HepG2 (cell line): ENCODE results near the gene FNDC8. TPM values are rescaled to one million over a fixed set of nuclear protein-coding genes. Genes with fewer than 3 reads are reported as not detected.

ENCODE experiments used
- ATAC-seq: fragments of 200-7000 bp; cut with Tn5 transposase; 3 replicates; pipeline ENCODE4 v1.9.1; 2020; ENCODE audit warnings: mild to moderate bottlenecking, moderate library complexity
- BruUV-seq: library from RNA; stranded (reverse); fragments of 400-500 nt; replicated peaks from 2 replicates; lab custom pipeline; 2021; lab: Mats Ljungman, UMichigan
- CTCF ChIA-PET: fragments of 300-600 bp; formaldehyde crosslinking; extraction: SDS; loops from one replicate; lab custom pipeline; 2021; ENCODE audit warnings: low total read pairs, inconsistent platforms, low intra/inter-chr PET ratio; lab: Yijun Ruan, JAX
- POLR2A ChIA-PET: fragments of 350-600 bp; sonication (Branson Sonifier 250); formaldehyde crosslinking; loops from one replicate; lab custom pipeline; 2020; ENCODE audit warnings: antibody characterized with exemption, inconsistent platforms; lab: Yijun Ruan, JAX
- DNase-seq: peaks from one replicate; pipeline ENCODE4 v3.0.0-alpha.2; 2015; ENCODE audit warnings: low spot score
- FAIRE-seq: peaks from 3 replicates; lab custom pipeline; 2011; peaks lifted over from hg19 to GRCh38; lab: Jason Lieb, UNC
- H2AFZ ChIP-seq: one replicate; pipeline ENCODE4 v1.6.1; 2011; ENCODE audit warnings: low read length, inconsistent platforms
- H3K27ac ChIP-seq: fragments of 300-600 bp; 3 replicates; pipeline ENCODE4 v1.8.0; 2011; ENCODE audit warnings: mixed run types, mild to moderate bottlenecking, mixed read lengths, low read length, inconsistent platforms; ENCODE audit not compliant: insufficient read depth; ENCODE audit errors: extremely low read length
- H3K27me3 ChIP-seq, 2 experiments: fragments of 200-600 bp in 1 of 2; 2 replicates in 1 of 2; 3 replicates in 1 of 2; pipeline versions ENCODE4 v1.6.0 to v1.8.0; 2011; ENCODE audit warnings: low read length in 2 of 2, mild to moderate bottlenecking in 2 of 2, moderate library complexity in 2 of 2, inconsistent platforms in 1 of 2; ENCODE audit not compliant: insufficient read depth in 2 of 2, control insufficient read depth in 1 of 2
- H3K36me3 ChIP-seq, 2 experiments: fragments of 200-600 bp in 1 of 2; replicated peaks in 1 of 2; 2 replicates in 1 of 2; 3 replicates in 1 of 2; pipeline versions ENCODE4 v1.5.1 to v1.8.0; 2011; ENCODE audit warnings: low read length in 2 of 2, inconsistent platforms in 1 of 2; ENCODE audit not compliant: insufficient read depth in 2 of 2, control insufficient read depth in 1 of 2
- H3K4me1 ChIP-seq: 2 replicates; pipeline ENCODE4 v1.5.1; 2012; ENCODE audit warnings: low read length, inconsistent platforms; ENCODE audit not compliant: insufficient read depth
- H3K4me2 ChIP-seq: 2 replicates; pipeline ENCODE4 v1.6.0; 2011; ENCODE audit warnings: low read depth, low read length, inconsistent platforms
- H3K4me3 ChIP-seq, 3 experiments: fragments of 200-600 bp in 1 of 3; sonication (generic), shearing (Covaris generic) in 1 of 3; replicated peaks in 1 of 3; 2 replicates each; pipeline ENCODE4 v1.5.1; 2011 to 2016; ENCODE audit warnings: low read length in 3 of 3, inconsistent platforms in 2 of 3, low read depth in 2 of 3, mild to moderate bottlenecking in 2 of 3, control low read depth in 1 of 3, mixed read lengths in 1 of 3; ENCODE audit not compliant: insufficient read depth in 1 of 3
- H3K79me2 ChIP-seq: one replicate; pipeline ENCODE4 v1.6.1; 2011; ENCODE audit warnings: low read length, inconsistent platforms; ENCODE audit not compliant: insufficient read depth
- H3K9ac ChIP-seq: 2 replicates; pipeline ENCODE4 v1.6.0; 2011; ENCODE audit warnings: mild to moderate bottlenecking, low read depth, low read length, inconsistent platforms; ENCODE audit not compliant: insufficient read depth
- H3K9me3 ChIP-seq: 2 replicates; pipeline ENCODE4 v1.5.1; 2012; ENCODE audit warnings: mild to moderate bottlenecking, low read length
- H4K20me1 ChIP-seq: 2 replicates; pipeline ENCODE4 v1.6.0; 2011; ENCODE audit warnings: inconsistent platforms, mild to moderate bottlenecking, low read length, moderate library complexity; ENCODE audit not compliant: insufficient read depth
- FOXK1 ChIP-seq: sonication (generic); formaldehyde crosslinking; IDR thresholded peaks from 2 replicates; pipeline ENCODE4 v1.4.0; 2020; ENCODE audit warnings: low read depth, missing genetic modification reagents, borderline replicate concordance
- NR2F2 ChIP-seq: IDR thresholded peaks from 2 replicates; pipeline ENCODE4 v1.6.1; 2012; ENCODE audit warnings: low read depth, inconsistent platforms, borderline replicate concordance
- TMF1 ChIP-seq: sonication (generic); formaldehyde crosslinking; IDR thresholded peaks from 2 replicates; pipeline ENCODE4 v1.8.1; 2022; ENCODE audit warnings: low read depth, missing genetic modification reagents
- ZBTB7A ChIP-seq: sonication (generic); formaldehyde crosslinking; IDR thresholded peaks from 2 replicates; pipeline ENCODE4 v1.8.0; 2022; ENCODE audit warnings: mild to moderate bottlenecking, missing genetic modification reagents
- ZNF10 ChIP-seq: sonication (generic); formaldehyde crosslinking; IDR thresholded peaks from 2 replicates; pipeline ENCODE4 v1.4.0; 2020; ENCODE audit warnings: mild to moderate bottlenecking, low read depth, missing genetic modification reagents, borderline replicate concordance
- ZNF780A ChIP-seq: sonication (generic); formaldehyde crosslinking; IDR thresholded peaks from 2 replicates; pipeline ENCODE4 v1.8.0; 2022; ENCODE audit warnings: mild to moderate bottlenecking, missing genetic modification reagents, moderate library complexity
- ZSCAN25 ChIP-seq: sonication (generic); formaldehyde crosslinking; IDR thresholded peaks from 2 replicates; pipeline ENCODE4 v1.8.0; 2022; ENCODE audit warnings: mild to moderate bottlenecking, missing genetic modification reagents
- WGBS: methylation state at CpG from one replicate; pipeline ENCODE4 v1.1.6; 2017; ENCODE audit warnings: low lambda C conversion rate; 5-methylcytosine and 5-hydroxymethylcytosine counted together
- in situ Hi-C: cut with HindIII; loops from 2 replicates; pipeline ENCODE4 v1.10.0; 2017; ENCODE audit warnings: low pct_unique_long_range_greater_than_20kb; ENCODE audit not compliant: extremely low pct_ligation_motif_present
- intact Hi-C: fragments of 100-400 bp; cut with micrococcal nuclease; formaldehyde crosslinking; loops from one replicate; pipeline ENCODE4 v1.10.0; 2022; ENCODE audit not compliant: unreplicated experiment
- polyA plus RNA-seq, 8 experiments: library from polyadenylated mRNA; depleted of rRNA in 3 of 8; stranded (reverse) in 7 of 8; unstranded in 1 of 8; fragments of >200 nt; fragmentation: Illumina TruSeq in 4 of 8; extraction: Trizol in 4 of 8; gene quantifications; 2 replicates each; pipeline versions ENCODE4 v1.2.1 to v1.2.3, GENCODE V29; 2011 to 2016; ENCODE audit warnings: low read depth in 4 of 8, missing spikeins in 1 of 8, mixed read lengths in 1 of 8; ENCODE audit not compliant: insufficient read depth in 1 of 8
- total RNA-seq, 5 experiments: library from RNA; depleted of rRNA; stranded (reverse); fragments of >200 nt; fragmentation: Illumina TruSeq; extraction: Trizol; gene quantifications; 2 replicates each; pipeline ENCODE4 v1.2.3, GENCODE V29; 2016; ENCODE audit warnings: low read depth in 1 of 5
- TF ChIP-seq, protein P1 (sequence below): IDR thresholded peaks from 2 replicates; pipeline ENCODE4 v1.6.1; 2018; ENCODE audit warnings: missing genetic modification reagents
- TF ChIP-seq, protein P2 (sequence below): sonication (generic); formaldehyde crosslinking; IDR thresholded peaks from 2 replicates; pipeline ENCODE4 v1.4.0; 2020; ENCODE audit warnings: missing genetic modification reagents, borderline replicate concordance
- TF ChIP-seq, protein P3 (sequence below): sonication (generic); formaldehyde crosslinking; IDR thresholded peaks from 2 replicates; pipeline ENCODE4 v1.4.0; 2020; ENCODE audit warnings: low read depth, missing genetic modification reagents
- TF ChIP-seq, protein P4 (sequence below): sonication (generic); formaldehyde crosslinking; IDR thresholded peaks from 2 replicates; pipeline ENCODE4 v1.5.0; 2020; ENCODE audit warnings: mild to moderate bottlenecking, missing genetic modification reagents, borderline replicate concordance

The FNDC8 gene
- total and polyA plus RNA-seq, 2 of the 13 experiments (the other 11 are each of a cell fraction or from before 2014, with no cell fraction given): not detected

DNA sequence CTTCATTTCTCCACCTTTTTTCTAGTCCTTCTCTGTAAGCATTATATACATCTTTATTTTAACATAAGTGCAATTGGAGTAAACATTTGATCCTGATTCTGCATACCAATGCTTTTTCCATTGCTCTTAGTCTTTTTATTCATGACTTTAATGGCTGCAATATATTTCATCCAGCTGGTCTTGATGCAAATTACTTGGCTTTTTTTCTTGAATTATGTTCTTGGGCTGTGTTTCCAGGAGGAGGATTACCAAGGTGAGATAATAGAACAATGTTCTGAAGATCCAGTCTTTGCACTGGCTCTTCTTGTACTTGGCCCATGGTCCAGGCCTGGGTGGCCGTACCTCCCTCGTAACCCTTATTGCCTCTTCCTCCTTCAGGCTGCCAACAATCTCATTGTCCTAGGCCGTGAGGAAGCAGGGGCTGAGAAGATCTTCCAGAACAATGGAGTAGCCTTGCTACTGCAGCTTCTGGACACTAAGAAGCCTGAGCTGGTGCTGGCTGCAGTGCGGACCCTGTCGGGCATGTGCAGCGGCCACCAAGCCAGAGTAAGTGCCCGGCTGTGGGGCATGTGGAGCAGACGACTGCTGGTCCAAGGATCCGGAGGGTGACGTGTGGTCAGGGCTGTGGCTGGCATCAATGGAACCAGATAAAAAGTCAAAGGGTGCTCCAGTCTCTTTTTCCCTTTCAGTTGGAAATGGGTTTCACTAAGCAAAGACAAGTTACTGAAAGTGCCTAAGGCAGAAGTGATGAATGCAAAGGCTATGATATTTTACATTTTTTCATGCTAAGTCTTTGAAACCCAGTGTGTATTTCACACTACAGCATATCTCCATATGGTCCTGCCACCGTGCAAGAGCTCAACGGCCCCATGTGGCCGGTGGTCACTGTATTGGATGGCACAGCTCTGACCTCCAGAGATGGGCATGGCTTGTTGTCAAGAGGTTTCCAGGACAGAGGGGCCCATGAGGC lies 33.1 kb downstream of the FNDC8 start:
- H3K4me1 ChIP-seq: no peaks in the 10 kb centered on the region
- no TSS peak for BruUV-seq
- in situ Hi-C loops: no loop called here
- intact Hi-C loops: no loop called here
- ChIA-PET CTCF (no interaction called here), POLR2A (no interaction called here)
- no peaks in the 10 kb centered on the region for H3K9me3 ChIP-seq
- no peak overlapping the region for H2AFZ ChIP-seq
- WGBS: 47% methylated on average over 7 of the region's 13 CpGs
- H3K9ac ChIP-seq: no peak overlapping the region
- peaks cover 2 to 13% of the 10 kb centered on the region in 2 experiments; a peak in 3 of 5 replicates for H3K27me3 ChIP-seq
- no peaks in the 10 kb centered on the region for H3K79me2 ChIP-seq
- no peak overlapping the region for H3K4me3 ChIP-seq
- no peak overlapping the region for H3K27ac ChIP-seq
- no peaks in the 10 kb centered on the region for H3K36me3 ChIP-seq
- ATAC-seq (no peak), FAIRE-seq (no peak), DNase-seq (no peak)
- no peak overlapping the region for H3K4me2 ChIP-seq
- H4K20me1 ChIP-seq: no peaks in the 10 kb centered on the region
- no peak for TF ChIP-seq TMF1 (CRISPR knock-in tag)
- TF ChIP-seq, protein P1, sequence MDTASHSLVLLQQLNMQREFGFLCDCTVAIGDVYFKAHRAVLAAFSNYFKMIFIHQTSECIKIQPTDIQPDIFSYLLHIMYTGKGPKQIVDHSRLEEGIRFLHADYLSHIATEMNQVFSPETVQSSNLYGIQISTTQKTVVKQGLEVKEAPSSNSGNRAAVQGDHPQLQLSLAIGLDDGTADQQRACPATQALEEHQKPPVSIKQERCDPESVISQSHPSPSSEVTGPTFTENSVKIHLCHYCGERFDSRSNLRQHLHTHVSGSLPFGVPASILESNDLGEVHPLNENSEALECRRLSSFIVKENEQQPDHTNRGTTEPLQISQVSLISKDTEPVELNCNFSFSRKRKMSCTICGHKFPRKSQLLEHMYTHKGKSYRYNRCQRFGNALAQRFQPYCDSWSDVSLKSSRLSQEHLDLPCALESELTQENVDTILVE: no peak
- TF ChIP-seq ZNF10 (CRISPR knock-in tag): no peak
- TF ChIP-seq, protein P2, sequence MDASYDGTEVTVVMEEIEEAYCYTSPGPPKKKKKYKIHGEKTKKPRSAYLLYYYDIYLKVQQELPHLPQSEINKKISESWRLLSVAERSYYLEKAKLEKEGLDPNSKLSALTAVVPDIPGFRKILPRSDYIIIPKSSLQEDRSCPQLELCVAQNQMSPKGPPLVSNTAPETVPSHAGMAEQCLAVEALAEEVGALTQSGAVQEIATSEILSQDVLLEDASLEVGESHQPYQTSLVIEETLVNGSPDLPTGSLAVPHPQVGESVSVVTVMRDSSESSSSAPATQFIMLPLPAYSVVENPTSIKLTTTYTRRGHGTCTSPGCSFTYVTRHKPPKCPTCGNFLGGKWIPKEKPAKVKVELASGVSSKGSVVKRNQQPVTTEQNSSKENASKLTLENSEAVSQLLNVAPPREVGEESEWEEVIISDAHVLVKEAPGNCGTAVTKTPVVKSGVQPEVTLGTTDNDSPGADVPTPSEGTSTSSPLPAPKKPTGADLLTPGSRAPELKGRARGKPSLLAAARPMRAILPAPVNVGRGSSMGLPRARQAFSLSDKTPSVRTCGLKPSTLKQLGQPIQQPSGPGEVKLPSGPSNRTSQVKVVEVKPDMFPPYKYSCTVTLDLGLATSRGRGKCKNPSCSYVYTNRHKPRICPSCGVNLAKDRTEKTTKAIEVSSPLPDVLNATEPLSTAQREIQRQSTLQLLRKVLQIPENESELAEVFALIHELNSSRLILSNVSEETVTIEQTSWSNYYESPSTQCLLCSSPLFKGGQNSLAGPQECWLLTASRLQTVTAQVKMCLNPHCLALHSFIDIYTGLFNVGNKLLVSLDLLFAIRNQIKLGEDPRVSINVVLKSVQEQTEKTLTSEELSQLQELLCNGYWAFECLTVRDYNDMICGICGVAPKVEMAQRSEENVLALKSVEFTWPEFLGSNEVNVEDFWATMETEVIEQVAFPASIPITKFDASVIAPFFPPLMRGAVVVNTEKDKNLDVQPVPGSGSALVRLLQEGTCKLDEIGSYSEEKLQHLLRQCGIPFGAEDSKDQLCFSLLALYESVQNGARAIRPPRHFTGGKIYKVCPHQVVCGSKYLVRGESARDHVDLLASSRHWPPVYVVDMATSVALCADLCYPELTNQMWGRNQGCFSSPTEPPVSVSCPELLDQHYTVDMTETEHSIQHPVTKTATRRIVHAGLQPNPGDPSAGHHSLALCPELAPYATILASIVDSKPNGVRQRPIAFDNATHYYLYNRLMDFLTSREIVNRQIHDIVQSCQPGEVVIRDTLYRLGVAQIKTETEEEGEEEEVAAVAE (CRISPR knock-in tag): no peak
- TF ChIP-seq, protein P3, sequence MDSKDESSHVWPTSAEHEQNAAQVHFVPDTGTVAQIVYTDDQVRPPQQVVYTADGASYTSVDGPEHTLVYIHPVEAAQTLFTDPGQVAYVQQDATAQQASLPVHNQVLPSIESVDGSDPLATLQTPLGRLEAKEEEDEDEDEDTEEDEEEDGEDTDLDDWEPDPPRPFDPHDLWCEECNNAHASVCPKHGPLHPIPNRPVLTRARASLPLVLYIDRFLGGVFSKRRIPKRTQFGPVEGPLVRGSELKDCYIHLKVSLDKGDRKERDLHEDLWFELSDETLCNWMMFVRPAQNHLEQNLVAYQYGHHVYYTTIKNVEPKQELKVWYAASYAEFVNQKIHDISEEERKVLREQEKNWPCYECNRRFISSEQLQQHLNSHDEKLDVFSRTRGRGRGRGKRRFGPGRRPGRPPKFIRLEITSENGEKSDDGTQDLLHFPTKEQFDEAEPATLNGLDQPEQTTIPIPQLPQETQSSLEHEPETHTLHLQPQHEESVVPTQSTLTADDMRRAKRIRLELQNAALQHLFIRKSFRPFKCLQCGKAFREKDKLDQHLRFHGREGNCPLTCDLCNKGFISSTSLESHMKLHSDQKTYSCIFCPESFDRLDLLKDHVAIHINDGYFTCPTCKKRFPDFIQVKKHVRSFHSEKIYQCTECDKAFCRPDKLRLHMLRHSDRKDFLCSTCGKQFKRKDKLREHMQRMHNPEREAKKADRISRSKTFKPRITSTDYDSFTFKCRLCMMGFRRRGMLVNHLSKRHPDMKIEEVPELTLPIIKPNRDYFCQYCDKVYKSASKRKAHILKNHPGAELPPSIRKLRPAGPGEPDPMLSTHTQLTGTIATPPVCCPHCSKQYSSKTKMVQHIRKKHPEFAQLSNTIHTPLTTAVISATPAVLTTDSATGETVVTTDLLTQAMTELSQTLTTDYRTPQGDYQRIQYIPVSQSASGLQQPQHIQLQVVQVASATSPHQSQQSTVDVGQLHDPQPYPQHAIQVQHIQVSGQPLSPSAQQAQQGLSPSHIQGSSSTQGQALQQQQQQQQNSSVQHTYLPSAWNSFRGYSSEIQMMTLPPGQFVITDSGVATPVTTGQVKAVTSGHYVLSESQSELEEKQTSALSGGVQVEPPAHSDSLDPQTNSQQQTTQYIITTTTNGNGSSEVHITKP (CRISPR knock-in tag): no peak
- no peak for TF ChIP-seq NR2F2
- TF ChIP-seq ZNF780A (CRISPR knock-in tag): no peak
- TF ChIP-seq ZSCAN25: no peak
- TF ChIP-seq, protein P4, sequence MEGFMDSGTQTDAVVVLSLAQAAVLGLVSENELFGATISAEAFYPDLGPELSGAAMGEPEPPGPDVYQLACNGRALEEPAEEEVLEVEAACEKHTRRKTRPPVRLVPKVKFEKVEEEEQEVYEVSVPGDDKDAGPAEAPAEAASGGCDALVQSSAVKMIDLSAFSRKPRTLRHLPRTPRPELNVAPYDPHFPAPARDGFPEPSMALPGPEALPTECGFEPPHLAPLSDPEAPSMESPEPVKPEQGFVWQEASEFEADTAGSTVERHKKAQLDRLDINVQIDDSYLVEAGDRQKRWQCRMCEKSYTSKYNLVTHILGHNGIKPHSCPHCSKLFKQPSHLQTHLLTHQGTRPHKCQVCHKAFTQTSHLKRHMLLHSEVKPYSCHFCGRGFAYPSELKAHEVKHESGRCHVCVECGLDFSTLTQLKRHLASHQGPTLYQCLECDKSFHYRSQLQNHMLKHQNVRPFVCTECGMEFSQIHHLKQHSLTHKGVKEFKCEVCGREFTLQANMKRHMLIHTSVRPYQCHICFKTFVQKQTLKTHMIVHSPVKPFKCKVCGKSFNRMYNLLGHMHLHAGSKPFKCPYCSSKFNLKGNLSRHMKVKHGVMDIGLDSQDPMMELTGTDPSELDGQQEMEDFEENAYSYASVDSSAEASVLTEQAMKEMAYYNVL (CRISPR knock-in tag): no peak
- TF ChIP-seq FOXK1: no peak
- TF ChIP-seq ZBTB7A (CRISPR knock-in tag): no peak
